Mucosa of stomach (tissue), 1 donor: Measurements from ENCODE around the gene NADK2.
"Not testable (repeated sequence)": the region's sequence is repeated elsewhere in the genome, so short reads cannot be mapped to it uniquely, and the experiment has no call there.

ENCODE experiments used
- H3K27me3 ChIP-seq: one replicate; pipeline ENCODE4 v1.7.0; 2013; ENCODE audit warnings: mild to moderate bottlenecking, low read length; ENCODE audit not compliant: control insufficient read depth, insufficient read depth
- H3K36me3 ChIP-seq: one replicate; pipeline ENCODE4 v1.7.0; 2013; ENCODE audit warnings: low read length; ENCODE audit not compliant: control insufficient read depth, insufficient read depth
- H3K4me1 ChIP-seq: one replicate; pipeline ENCODE4 v1.7.0; 2013; ENCODE audit warnings: mild to moderate bottlenecking, low read length; ENCODE audit not compliant: control insufficient read depth, insufficient read depth
- H3K4me3 ChIP-seq: one replicate; pipeline ENCODE4 v1.7.0; 2013; ENCODE audit warnings: low read length
- H3K9ac ChIP-seq: one replicate; pipeline ENCODE4 v1.7.0; 2013; ENCODE audit warnings: mild to moderate bottlenecking, low read length, moderate library complexity
- H3K9me3 ChIP-seq: one replicate; pipeline ENCODE4 v1.7.0; 2013; ENCODE audit warnings: mild to moderate bottlenecking, low read length, moderate library complexity; ENCODE audit not compliant: control insufficient read depth
- donor health status: Pancreatic carcinoma.

NADK2 gene

GRCh38 chr5:36222620-36223019 is 19.1 kb downstream of the NADK2 start:
- no peaks in the 10 kb centered on the region for H3K36me3 ChIP-seq
- no peak overlapping the region for H3K4me3 ChIP-seq
- no peaks in the 10 kb centered on the region for H3K9me3 ChIP-seq
- no peaks in the 10 kb centered on the region for H3K4me1 ChIP-seq
- H3K9ac ChIP-seq: no peak overlapping the region
- H3K27me3 ChIP-seq: no peaks in the 10 kb centered on the region

- H3K9ac ChIP-seq: no peak overlapping the region
- H3K9me3 ChIP-seq: no peaks in the 10 kb centered on the region
- H3K4me3 ChIP-seq: no peak overlapping the region
- no peaks in the 10 kb centered on the region for H3K27me3 ChIP-seq
- H3K4me1 ChIP-seq: no peaks in the 10 kb centered on the region
- no peaks in the 10 kb centered on the region for H3K36me3 ChIP-seq
These were observed 23.7 kb downstream of the NADK2 start for GRCh38 chr5:36217988-36218387.

GRCh38 chr5:36217567-36217966 is 24.2 kb downstream of the NADK2 start:
- Histone ChIP-seq H3K9me3 (no peaks in the 10 kb centered on the region), H3K27me3 (no peaks in the 10 kb centered on the region), H3K9ac (no peak overlapping the region), H3K4me1 (no peaks in the 10 kb centered on the region), H3K4me3 (no peak overlapping the region), H3K36me3 (no peaks in the 10 kb centered on the region)

- no peak overlapping the region for H3K4me3 ChIP-seq
- no peak overlapping the region for H3K9ac ChIP-seq
- no peaks in the 10 kb centered on the region for H3K27me3 ChIP-seq
- no peaks in the 10 kb centered on the region for H3K36me3 ChIP-seq
- H3K9me3 ChIP-seq: no peaks in the 10 kb centered on the region
- H3K4me1 ChIP-seq: no peaks in the 10 kb centered on the region
These were observed 25.8 kb downstream of the NADK2 start for GRCh38 chr5:36215910-36216309.

- Histone ChIP-seq H3K36me3 (no peaks in the 10 kb centered on the region), H3K9me3 (no peaks in the 10 kb centered on the region), H3K27me3 (no peaks in the 10 kb centered on the region), H3K4me1 (no peaks in the 10 kb centered on the region), H3K9ac (no peak overlapping the region), H3K4me3 (no peak overlapping the region)
These were observed 27.3 kb downstream of the NADK2 start for GRCh38 chr5:36214436-36214835.

GRCh38 chr5:36209664-36210063 is 32.1 kb downstream of the NADK2 start:
- Histone ChIP-seq H3K9me3 (no peaks in the 10 kb centered on the region), H3K4me1 (no peaks in the 10 kb centered on the region), H3K36me3 (no peaks in the 10 kb centered on the region), H3K9ac (no peak overlapping the region), H3K27me3 (no peaks in the 10 kb centered on the region), H3K4me3 (no peak overlapping the region)

- no peak overlapping the region for H3K9ac ChIP-seq
- no peaks in the 10 kb centered on the region for H3K27me3 ChIP-seq
- no peaks in the 10 kb centered on the region for H3K4me1 ChIP-seq
- H3K4me3 ChIP-seq: no peak overlapping the region
- no peaks in the 10 kb centered on the region for H3K9me3 ChIP-seq
- no peaks in the 10 kb centered on the region for H3K36me3 ChIP-seq
These were observed 32.9 kb downstream of the NADK2 start for GRCh38 chr5:36208786-36209185.

GRCh38 chr5:36206913-36207312 is 34.8 kb downstream of the NADK2 start:
- Histone ChIP-seq H3K27me3 (no peaks in the 10 kb centered on the region), H3K4me1 (no peaks in the 10 kb centered on the region), H3K9ac (no peak overlapping the region), H3K4me3 (no peak overlapping the region), H3K36me3 (no peaks in the 10 kb centered on the region), H3K9me3 (no peaks in the 10 kb centered on the region)

- H3K4me1 ChIP-seq: no peaks in the 10 kb centered on the region
- no peak overlapping the region for H3K4me3 ChIP-seq
- no peaks in the 10 kb centered on the region for H3K27me3 ChIP-seq
- H3K36me3 ChIP-seq: no peaks in the 10 kb centered on the region
- no peak overlapping the region for H3K9ac ChIP-seq
- no peaks in the 10 kb centered on the region for H3K9me3 ChIP-seq
These were observed 36.4 kb downstream of the NADK2 start for GRCh38 chr5:36205329-36205728.

- no peaks in the 10 kb centered on the region for H3K4me1 ChIP-seq
- no peaks in the 10 kb centered on the region for H3K9me3 ChIP-seq
- no peak overlapping the region for H3K4me3 ChIP-seq
- no peaks in the 10 kb centered on the region for H3K36me3 ChIP-seq
- H3K27me3 ChIP-seq: no peaks in the 10 kb centered on the region
- H3K9ac ChIP-seq: no peak overlapping the region
These were observed 39.2 kb downstream of the NADK2 start for GRCh38 chr5:36202521-36202961.

GRCh38 chr5:36200513-36200912 is 41.2 kb downstream of the NADK2 start:
- H3K4me3 ChIP-seq: no peak overlapping the region
- no peaks in the 10 kb centered on the region for H3K27me3 ChIP-seq
- H3K9ac ChIP-seq: no peak overlapping the region
- H3K4me1 ChIP-seq: no peaks in the 10 kb centered on the region
- no peaks in the 10 kb centered on the region for H3K36me3 ChIP-seq
- no peaks in the 10 kb centered on the region for H3K9me3 ChIP-seq

- Histone ChIP-seq H3K9ac (no peak overlapping the region), H3K36me3 (no peaks in the 10 kb centered on the region), H3K9me3 (no peaks in the 10 kb centered on the region)
These were observed 42.1 kb downstream of the NADK2 start for GRCh38 chr5:36199620-36200019.

GRCh38 chr5:36198783-36199182 is 42.9 kb downstream of the NADK2 start:
- H3K4me3 ChIP-seq, H3K36me3 ChIP-seq, H3K27me3 ChIP-seq, H3K9ac ChIP-seq, H3K4me1 ChIP-seq, H3K9me3 ChIP-seq: not testable (repeated sequence)

More at GRCh38 chr5:36199620-36200019, 42.1 kb downstream of the NADK2 start:
- no peak overlapping the region for H3K4me3 ChIP-seq
- H3K4me1 ChIP-seq: no peaks in the 10 kb centered on the region
- no peaks in the 10 kb centered on the region for H3K27me3 ChIP-seq
